ENCODE data around the gene MACF1. TPM values are rescaled to one million over a fixed set of nuclear protein-coding genes. Genes with fewer than 3 reads are reported as not detected.

MACF1 gene
- total RNA-seq, 1 donor from 2014 or later, result 301 TPM

DNA sequence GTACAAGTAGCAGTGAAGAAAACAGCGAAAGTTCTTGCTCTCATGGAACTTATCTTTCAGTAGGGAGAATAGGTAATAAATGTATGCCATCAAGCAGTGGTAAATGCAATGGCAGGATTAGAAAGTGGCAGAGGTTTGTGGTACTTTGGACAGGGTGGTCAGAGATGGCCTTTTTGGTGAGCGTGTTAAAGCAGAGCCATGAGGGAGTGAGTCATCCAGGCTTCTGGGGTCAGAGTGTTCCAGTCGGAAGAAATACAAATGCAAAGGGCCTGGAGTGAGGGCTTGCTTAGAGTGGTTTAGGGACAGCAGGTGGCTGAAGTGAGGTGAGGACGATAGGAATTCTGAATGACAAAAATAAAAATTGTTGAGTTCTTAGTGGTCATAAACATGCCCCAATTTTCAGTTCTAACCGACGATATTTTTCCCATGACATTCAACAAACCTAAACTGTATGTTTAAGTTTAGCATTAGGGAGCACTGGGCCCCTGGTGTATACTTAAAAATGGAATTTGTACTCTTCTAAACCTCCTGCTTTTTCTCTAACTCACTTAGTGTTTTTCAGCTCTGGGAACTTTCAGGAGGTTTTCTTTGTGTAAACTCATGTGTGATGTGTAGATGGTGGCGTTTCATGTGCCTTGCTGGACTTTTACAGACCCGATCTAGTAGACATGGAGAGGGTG is 78.2 kb downstream of the MACF1 start:
- no peak for DNase-seq (ENCODE audit: low spot score in 2 of 2, unreplicated experiment in 2 of 2)
- Mint-ChIP-seq H3K9me3 (no peaks in the 10 kb centered on the region), H3K27ac (no peak overlapping the region), H3K4me3 (no peak overlapping the region), H3K27me3 (ENCODE audit: low read depth) (no peaks in the 10 kb centered on the region), H3K36me3 (peaks cover 27% of the 10 kb centered on the region), H3K4me1 (peaks cover 9% of the 10 kb centered on the region)
- TF ChIP-seq CTCF (IDR thresholded peaks at IDR 0.05; ENCODE audit: unreplicated experiment), result no peak

- DNase-seq (ENCODE audit: low spot score in 2 of 2, unreplicated experiment in 2 of 2), result no peak
- no peaks in the 10 kb centered on the region for H3K27me3 Mint-ChIP-seq (ENCODE audit: low read depth)
- TF ChIP-seq CTCF (IDR thresholded peaks at IDR 0.05; ENCODE audit: unreplicated experiment), result no peak
- no peak overlapping the region for H3K27ac Mint-ChIP-seq
- peaks cover 30% of the 10 kb centered on the region for H3K36me3 Mint-ChIP-seq
- H3K4me3 Mint-ChIP-seq, result no peak overlapping the region
- no peaks in the 10 kb centered on the region for H3K4me1 Mint-ChIP-seq
- H3K9me3 Mint-ChIP-seq, result peaks cover 1% of the 10 kb centered on the region
These were observed 79.4 kb downstream of the MACF1 start for GRCh38 chr1:39283858-39284257.

- Mint-ChIP-seq H3K36me3 (peaks cover 46% of the 10 kb centered on the region), H3K4me3 (no peak overlapping the region), H3K27ac (no peak overlapping the region), H3K4me1 (no peaks in the 10 kb centered on the region), H3K27me3 (ENCODE audit: low read depth) (no peaks in the 10 kb centered on the region), H3K9me3 (peaks cover 6% of the 10 kb centered on the region)
- no peak for DNase-seq (ENCODE audit: low spot score in 2 of 2, unreplicated experiment in 2 of 2)
- no peak for TF ChIP-seq CTCF (IDR thresholded peaks at IDR 0.05; ENCODE audit: unreplicated experiment)
These were observed 83.0 kb downstream of the MACF1 start for GRCh38 chr1:39287541-39287940.

- peaks cover 6% of the 10 kb centered on the region for H3K9me3 Mint-ChIP-seq
- H3K4me1 Mint-ChIP-seq, result no peaks in the 10 kb centered on the region
- no peak for DNase-seq (ENCODE audit: low spot score in 2 of 2, unreplicated experiment in 2 of 2)
- H3K36me3 Mint-ChIP-seq, result peaks cover 54% of the 10 kb centered on the region
- no peak overlapping the region for H3K27ac Mint-ChIP-seq
- TF ChIP-seq CTCF (IDR thresholded peaks at IDR 0.05; ENCODE audit: unreplicated experiment), result no peak
- H3K4me3 Mint-ChIP-seq, result no peak overlapping the region
- no peaks in the 10 kb centered on the region for H3K27me3 Mint-ChIP-seq (ENCODE audit: low read depth)
These were observed 84.4 kb downstream of the MACF1 start for GRCh38 chr1:39288735-39289465.

- Mint-ChIP-seq H3K36me3 (peaks cover 56% of the 10 kb centered on the region), H3K4me1 (no peaks in the 10 kb centered on the region), H3K4me3 (no peak overlapping the region), H3K27me3 (ENCODE audit: low read depth) (no peaks in the 10 kb centered on the region), H3K9me3 (peaks cover 6% of the 10 kb centered on the region), H3K27ac (no peak overlapping the region)
- no peak for TF ChIP-seq CTCF (IDR thresholded peaks at IDR 0.05; ENCODE audit: unreplicated experiment)
- DNase-seq (ENCODE audit: low spot score in 2 of 2, unreplicated experiment in 2 of 2), result no peak
These were observed 87.9 kb downstream of the MACF1 start for GRCh38 chr1:39292401-39292800.
